ENCODE results near the gene LYZL2. TPM values are rescaled to one million over a fixed set of nuclear protein-coding genes. Genes with fewer than 3 reads are reported as not detected.

Gene LYZL2
- total RNA-seq, 1 experiment from 2014 or later: not detected

GRCh38 chr10:30583778-30584415 lies 45.7 kb downstream of the LYZL2 start:
- no TSS peak for BruUV-seq (replicated peaks)
- no peaks in the 10 kb centered on the region for H3K4me1 ChIP-seq (ENCODE audit: insufficient read depth, low read length, poor library complexity, severe bottlenecking)
- peak overlapping the region; percentile 4 for H3K4me3 ChIP-seq (ENCODE audit: low read depth, low read length, poor library complexity, severe bottlenecking)
- H3K27ac ChIP-seq (ENCODE audit: low read depth, low read length, poor library complexity, severe bottlenecking): no peak overlapping the region
- no peaks in the 10 kb centered on the region for H3K9me3 ChIP-seq (ENCODE audit: low read depth, low read length, poor library complexity, severe bottlenecking)
- POLR2A ChIA-PET (ENCODE audit: low non-redundant PET): no interaction called here
- no peaks in the 10 kb centered on the region for H3K27me3 ChIP-seq (replicated peaks; ENCODE audit: insufficient read depth, low read depth, low read length, poor library complexity)
- DNase-seq (ENCODE audit: low spot score): peak; percentile 22
- no peaks in the 10 kb centered on the region for H3K36me3 ChIP-seq (ENCODE audit: insufficient read depth, low read length, poor library complexity, severe bottlenecking)
- CTCF ChIA-PET: interaction anchor here (0.6 to 1.0 kb wide), 2 partner anchors 19 to 573 kb away, joined by 3 to 4 read pairs; no protein-coding TSS in a partner anchor
- TF ChIP-seq EZH2 (IDR thresholded peaks at IDR 0.05; ENCODE audit: borderline replicate concordance, low read depth, low read length, poor library complexity, severe bottlenecking) (no peak), CTCF (conservative IDR thresholded peaks at IDR 0.05; ENCODE audit: low read depth, low read length) (no peak)
- intact Hi-C loops (cut with micrococcal nuclease; ENCODE audit: unreplicated experiment): loop anchor here (5.0 kb wide), 1 partner anchor 172 kb away; no protein-coding TSS in a partner anchor

- POLR2A ChIA-PET (ENCODE audit: low non-redundant PET): no interaction called here
- TF ChIP-seq EZH2 (IDR thresholded peaks at IDR 0.05; ENCODE audit: borderline replicate concordance, low read depth, low read length, poor library complexity, severe bottlenecking) (no peak), CTCF (conservative IDR thresholded peaks at IDR 0.05; ENCODE audit: low read depth, low read length) (peak; percentile 87)
- Histone ChIP-seq H3K4me1 (ENCODE audit: insufficient read depth, low read length, poor library complexity, severe bottlenecking) (no peaks in the 10 kb centered on the region), H3K27me3 (replicated peaks; ENCODE audit: insufficient read depth, low read depth, low read length, poor library complexity) (no peaks in the 10 kb centered on the region), H3K4me3 (ENCODE audit: low read depth, low read length, poor library complexity, severe bottlenecking) (no peak overlapping the region), H3K9me3 (ENCODE audit: low read depth, low read length, poor library complexity, severe bottlenecking) (no peaks in the 10 kb centered on the region), H3K27ac (ENCODE audit: low read depth, low read length, poor library complexity, severe bottlenecking) (no peak overlapping the region), H3K36me3 (ENCODE audit: insufficient read depth, low read length, poor library complexity, severe bottlenecking) (no peaks in the 10 kb centered on the region)
- intact Hi-C loops (cut with micrococcal nuclease; ENCODE audit: unreplicated experiment): loop anchor here (5.0 kb wide), 1 partner anchor 170 kb away; no protein-coding TSS in a partner anchor
- BruUV-seq (replicated peaks): no TSS peak
- DNase-seq (ENCODE audit: low spot score): peak; percentile 70
- CTCF ChIA-PET: interaction anchor here (0.5 to 2.4 kb wide), 5 partner anchors 9 to 1045 kb away, joined by 3 to 16 read pairs (median 3); no protein-coding TSS in a partner anchor
Measured at GRCh38 chr10:30581779-30582380, 47.7 kb downstream of the LYZL2 start.

- Histone ChIP-seq H3K4me3 (ENCODE audit: low read depth, low read length, poor library complexity, severe bottlenecking) (no peak overlapping the region), H3K4me1 (ENCODE audit: insufficient read depth, low read length, poor library complexity, severe bottlenecking) (no peaks in the 10 kb centered on the region), H3K9me3 (ENCODE audit: low read depth, low read length, poor library complexity, severe bottlenecking) (no peaks in the 10 kb centered on the region), H3K27me3 (replicated peaks; ENCODE audit: insufficient read depth, low read depth, low read length, poor library complexity) (no peaks in the 10 kb centered on the region), H3K27ac (ENCODE audit: low read depth, low read length, poor library complexity, severe bottlenecking) (no peak overlapping the region), H3K36me3 (ENCODE audit: insufficient read depth, low read length, poor library complexity, severe bottlenecking) (no peaks in the 10 kb centered on the region)
- DNase-seq (ENCODE audit: low spot score): no peak
- ChIA-PET CTCF (interaction anchor here (1.3 to 2.4 kb wide), 2 partner anchors 11 to 16 kb away, joined by 3 to 13 read pairs; no protein-coding TSS in a partner anchor), POLR2A (ENCODE audit: low non-redundant PET) (no interaction called here)
- TF ChIP-seq CTCF (conservative IDR thresholded peaks at IDR 0.05; ENCODE audit: low read depth, low read length) (no peak), EZH2 (IDR thresholded peaks at IDR 0.05; ENCODE audit: borderline replicate concordance, low read depth, low read length, poor library complexity, severe bottlenecking) (no peak)
- intact Hi-C loops (cut with micrococcal nuclease; ENCODE audit: unreplicated experiment): loop anchor here (5.0 kb wide), 1 partner anchor 168 kb away; no protein-coding TSS in a partner anchor
- BruUV-seq (replicated peaks): no TSS peak
Measured at GRCh38 chr10:30580676-30581075, 48.9 kb downstream of the LYZL2 start.

Measured in A673 (cell line).